Colonic mucosa (tissue), 4 donors: ENCODE measurements around the gene GNB1. TPM values are rescaled to one million over a fixed set of nuclear protein-coding genes. Genes with fewer than 3 reads are reported as not detected.
"Not testable (repeated sequence)": the region's sequence is repeated elsewhere in the genome, so short reads cannot be mapped to it uniquely, and the experiment has no call there.

Experiments used
- DNase-seq: peaks from one replicate; pipeline ENCODE4 v3.0.0-alpha.2; 2020
- H3K27ac ChIP-seq: fragments of 200-600 bp; one replicate; pipeline ENCODE4 v1.8.0; 2021
- H3K27me3 ChIP-seq: fragments of 200-600 bp; one replicate; pipeline ENCODE4 v1.8.0; 2021
- H3K36me3 ChIP-seq: fragments of 200-600 bp; one replicate; pipeline ENCODE4 v1.8.0; 2021
- H3K4me1 ChIP-seq: fragments of 200-600 bp; one replicate; pipeline ENCODE4 v1.8.0; 2021; ENCODE audit warnings: mild to moderate bottlenecking
- H3K4me3 ChIP-seq: fragments of 200-600 bp; one replicate; pipeline ENCODE4 v1.8.0; 2021
- H3K9ac ChIP-seq, 2 donors: one replicate each; pipeline ENCODE4 v1.7.0; 2013; ENCODE audit warnings: control low read depth in 2 of 2, low read depth in 2 of 2, low read length in 2 of 2
- H3K9me3 ChIP-seq: fragments of 200-600 bp; one replicate; pipeline ENCODE4 v1.8.0; 2021
- CTCF ChIP-seq: fragments of 200-600 bp; IDR thresholded peaks from one replicate; pipeline ENCODE4 v1.8.0; 2022; ENCODE audit warnings: antibody characterized with exemption, mild to moderate bottlenecking
- intact Hi-C: fragments of 100-400 bp; cut with DNase I; formaldehyde crosslinking; loops from one replicate; pipeline ENCODE4 v1.14.1; 2022
- total RNA-seq, 2 donors: library from RNA; stranded (reverse); fragmentation: NEBNext Ultra II Directional in 1 of 2; extraction: Animal tissue kit (Norgen Biotek cat#: 25700) in 1 of 2; gene quantifications; one replicate each; pipeline ENCODE4 v1.2.1, GENCODE V29; 2021
- donor health status: healthy.
- donor health status: DM: no; HTN: no; CAD: no.
- donor health status: DM: no; HTN: no; CAD: no.

The GNB1 gene
- total RNA-seq, 2 donors from 2014 or later, result 281 to 367 TPM

GRCh38 chr1:1937549-1938275, 46.8 kb upstream of the GNB1 start:
- TF ChIP-seq CTCF, result no peak
- Histone ChIP-seq H3K27me3 (no peaks in the 10 kb centered on the region), H3K36me3 (no peaks in the 10 kb centered on the region), H3K27ac (no peak overlapping the region), H3K4me3 (no peak overlapping the region), H3K9ac (no peak overlapping the region), H3K4me1 (no peaks in the 10 kb centered on the region), H3K9me3 (no peaks in the 10 kb centered on the region)
- intact Hi-C loops, result no loop called here
- no peak for DNase-seq

- no peak overlapping the region for H3K9ac ChIP-seq
- no peak for DNase-seq
- H3K4me1 ChIP-seq, result no peaks in the 10 kb centered on the region
- no peaks in the 10 kb centered on the region for H3K9me3 ChIP-seq
- TF ChIP-seq CTCF, result no peak
- no peak overlapping the region for H3K27ac ChIP-seq
- H3K4me3 ChIP-seq, result no peak overlapping the region
- no peaks in the 10 kb centered on the region for H3K27me3 ChIP-seq
- H3K36me3 ChIP-seq, result no peaks in the 10 kb centered on the region
- intact Hi-C loops, result no loop called here
Observed at GRCh38 chr1:1937061-1937460, 46.2 kb upstream of the GNB1 start.

- H3K27ac ChIP-seq, H3K27me3 ChIP-seq, H3K4me3 ChIP-seq, H3K36me3 ChIP-seq, H3K9me3 ChIP-seq, H3K4me1 ChIP-seq, intact Hi-C loops, DNase-seq, H3K9ac ChIP-seq: not testable (repeated sequence)
Observed at GRCh38 chr1:1934848-1935247, 44.0 kb upstream of the GNB1 start.

GRCh38 chr1:1929639-1930545, 39.0 kb upstream of the GNB1 start:
- no peak overlapping the region for H3K27ac ChIP-seq
- no peak for DNase-seq
- intact Hi-C loops, result no loop called here
- no peaks in the 10 kb centered on the region for H3K9me3 ChIP-seq
- no peaks in the 10 kb centered on the region for H3K36me3 ChIP-seq
- no peaks in the 10 kb centered on the region for H3K4me1 ChIP-seq
- H3K27me3 ChIP-seq, result no peaks in the 10 kb centered on the region
- no peak overlapping the region for H3K4me3 ChIP-seq
- no peak overlapping the region for H3K9ac ChIP-seq
- no peak for TF ChIP-seq CTCF

GRCh38 chr1:1929102-1929638, 38.3 kb upstream of the GNB1 start:
- Histone ChIP-seq H3K9me3 (no peaks in the 10 kb centered on the region), H3K27ac (no peak overlapping the region), H3K36me3 (no peaks in the 10 kb centered on the region), H3K9ac (no peak overlapping the region), H3K27me3 (no peaks in the 10 kb centered on the region), H3K4me1 (no peaks in the 10 kb centered on the region), H3K4me3 (no peak overlapping the region)
- intact Hi-C loops, result no loop called here
- TF ChIP-seq CTCF, result no peak
- DNase-seq, result no peak
